ENCODE data around the gene HERPUD1.

Gene HERPUD1

DNA sequence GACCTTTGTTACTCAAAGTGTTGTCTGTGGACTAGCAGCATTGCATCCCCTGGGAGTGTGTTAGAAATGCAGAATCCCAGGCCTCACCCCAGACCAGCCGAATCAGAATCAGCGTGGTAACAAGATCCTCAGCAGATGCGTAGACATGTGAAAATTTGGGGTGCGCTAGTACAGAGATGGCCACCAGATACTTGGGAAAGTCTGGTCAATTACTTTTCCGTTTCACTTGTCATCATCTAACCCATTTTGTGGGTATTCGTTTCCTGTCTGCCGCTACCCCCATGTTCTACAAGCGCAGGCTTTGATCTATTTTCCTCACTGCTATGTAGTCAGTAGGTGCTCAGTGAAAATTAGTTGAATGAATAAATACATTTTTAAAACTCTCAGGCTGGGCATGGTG, 33.1 kb upstream of the HERPUD1 start:
- Mint-ChIP-seq H3K27ac (no peak overlapping the region), H3K4me3 (peak overlapping the region; percentile 48 to 50), H3K9me3 (no peaks in the 10 kb centered on the region), H3K4me1 (peaks cover 36% of the 10 kb centered on the region), H3K27me3 (peaks cover 25% of the 10 kb centered on the region)
- ATAC-seq (peak; percentile 89), DNase-seq (peak in 1 of 2 donors; percentile 32)

- DNase-seq: no peak
- Mint-ChIP-seq H3K4me3 (no peak overlapping the region), H3K9me3 (no peaks in the 10 kb centered on the region), H3K27ac (no peak overlapping the region), H3K4me1 (peaks cover 15% of the 10 kb centered on the region), H3K27me3 (peaks cover 25% of the 10 kb centered on the region)
- ATAC-seq: no peak
Measured at GRCh38 chr16:56903866-56904265, 28.1 kb upstream of the HERPUD1 start.

DNA sequence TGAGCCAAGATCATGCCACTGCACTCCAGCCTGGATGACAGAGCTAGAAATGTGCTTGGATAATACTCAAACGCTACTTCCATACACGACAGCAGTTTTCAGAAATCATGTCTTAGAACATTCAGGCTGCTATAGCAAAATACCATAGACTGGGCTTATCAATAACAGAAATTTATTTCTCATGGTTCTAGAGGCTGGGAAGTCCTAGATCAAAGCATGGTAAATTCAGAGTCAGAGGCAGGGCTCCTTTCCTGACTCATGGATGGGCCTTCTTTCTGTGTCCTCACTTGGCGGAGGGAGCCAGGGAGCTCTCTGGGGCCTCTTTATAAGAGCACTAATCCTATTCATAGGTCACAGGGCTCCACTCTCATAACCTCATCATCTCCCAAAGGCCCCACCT, 24.5 kb upstream of the HERPUD1 start:
- ATAC-seq: no peak
- Mint-ChIP-seq H3K4me3 (no peak overlapping the region), H3K27ac (no peak overlapping the region), H3K9me3 (no peaks in the 10 kb centered on the region), H3K4me1 (peaks cover 28% of the 10 kb centered on the region), H3K27me3 (no peaks in the 10 kb centered on the region)
- no peak for DNase-seq

DNA sequence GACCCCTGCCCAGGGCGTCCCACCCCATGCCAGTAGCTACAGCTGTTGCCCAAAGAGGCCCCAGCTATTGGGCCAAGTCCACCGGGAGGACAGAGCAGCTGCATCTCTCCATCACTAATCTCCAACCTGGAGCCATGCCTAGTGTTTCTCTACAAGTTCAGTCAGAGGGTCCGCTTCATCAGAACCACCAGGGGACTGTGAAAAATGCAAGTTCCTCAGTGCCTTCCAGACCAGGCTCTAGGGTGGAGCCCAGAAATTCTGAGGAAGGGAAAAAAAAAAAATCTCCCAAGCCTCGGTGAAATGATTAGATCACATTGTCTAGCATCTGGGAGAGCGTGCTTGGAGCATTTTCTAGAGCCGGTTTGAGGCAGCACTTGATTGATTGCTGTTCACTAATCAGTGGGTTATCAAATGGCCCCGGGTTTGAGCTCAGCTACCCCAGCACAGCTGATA, 22.4 kb upstream of the HERPUD1 start:
- Mint-ChIP-seq H3K4me3 (no peak overlapping the region), H3K27ac (no peak overlapping the region), H3K27me3 (no peaks in the 10 kb centered on the region), H3K9me3 (no peaks in the 10 kb centered on the region), H3K4me1 (peaks cover 36% of the 10 kb centered on the region)
- ATAC-seq (no peak), DNase-seq (no peak)

DNA sequence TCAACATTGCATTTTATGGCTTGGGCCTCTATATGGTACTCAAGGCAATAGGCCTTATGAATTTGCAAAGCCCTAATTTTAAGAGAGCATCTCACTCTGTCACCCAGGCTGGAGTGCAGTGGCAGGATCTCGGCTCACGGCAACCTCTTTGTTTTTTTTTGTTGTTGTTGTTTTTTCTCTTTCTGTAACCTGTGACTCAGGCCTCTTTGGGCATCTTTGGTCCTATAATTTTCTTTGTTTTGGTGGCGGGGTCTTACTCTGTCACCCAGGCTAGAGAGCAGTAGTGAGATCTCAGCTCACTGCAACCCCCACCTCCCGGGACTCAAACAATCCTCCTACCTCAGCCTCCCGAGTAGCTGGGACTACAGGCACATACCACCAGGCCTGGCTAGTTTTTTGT, 21.8 kb upstream of the HERPUD1 start:
- Mint-ChIP-seq H3K27ac (no peak overlapping the region), H3K4me3 (no peak overlapping the region)

GRCh38 chr16:56910654-56911539, 21.0 kb upstream of the HERPUD1 start:
- Mint-ChIP-seq H3K27me3 (no peaks in the 10 kb centered on the region), H3K9me3 (no peaks in the 10 kb centered on the region)
- peak; percentile 65 for ATAC-seq

More for the DNA sequence above, 21.8 kb upstream of the HERPUD1 start:
- no peak for DNase-seq
- Mint-ChIP-seq H3K27me3 (no peaks in the 10 kb centered on the region), H3K9me3 (no peaks in the 10 kb centered on the region), H3K4me1 (peaks cover 36% of the 10 kb centered on the region)
- ATAC-seq: peak; percentile 11

DNA sequence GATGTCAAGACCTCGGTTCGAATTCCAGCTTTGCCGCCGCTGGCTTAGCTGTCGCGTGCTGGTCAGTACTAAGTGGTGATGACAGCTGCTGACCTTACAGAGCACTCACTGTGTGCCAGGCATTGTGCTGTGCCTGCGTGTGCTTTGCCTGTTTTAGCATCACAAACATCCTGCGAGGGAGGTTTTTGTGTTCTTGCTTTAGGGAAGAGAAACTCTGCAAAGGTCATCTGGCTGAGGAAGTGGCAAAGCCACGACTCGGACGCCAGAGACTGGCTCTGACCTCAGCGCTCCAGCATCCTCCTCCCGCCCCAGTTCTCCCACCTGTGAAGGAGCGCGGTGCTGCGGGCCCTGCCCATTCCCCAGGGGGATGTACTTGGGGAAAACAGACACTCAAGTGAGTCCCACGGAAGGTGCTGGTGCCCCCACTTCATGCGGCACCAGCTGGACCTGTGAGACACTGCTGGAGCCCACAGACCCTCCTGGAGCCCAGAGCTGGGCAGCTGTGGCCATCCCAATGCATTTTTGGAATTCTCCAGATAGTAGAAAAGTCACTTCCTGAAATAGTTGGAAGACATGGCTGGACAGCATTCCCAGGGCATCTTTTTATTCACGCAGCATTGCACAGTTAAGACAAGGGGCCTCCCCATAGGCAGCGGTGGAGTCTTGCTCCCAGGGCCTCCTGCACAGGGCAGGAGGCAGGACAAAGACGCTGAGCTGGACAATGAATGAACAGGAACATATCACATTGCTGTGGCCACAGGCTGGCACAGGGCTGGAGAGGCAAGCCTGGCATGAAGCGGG, 20.0 kb upstream of the HERPUD1 start:
- Mint-ChIP-seq H3K4me1 (peaks cover 44% of the 10 kb centered on the region), H3K27ac (peak overlapping the region in 1 of 2 donors; percentile 28), H3K27me3 (no peaks in the 10 kb centered on the region), H3K4me3 (peak overlapping the region in 1 of 2 donors; percentile 55), H3K9me3 (no peaks in the 10 kb centered on the region)
- ATAC-seq (no peak), DNase-seq (no peak)

More at GRCh38 chr16:56910654-56911539, 21.0 kb upstream of the HERPUD1 start:
- no peak for DNase-seq
- H3K4me3 Mint-ChIP-seq: peak overlapping the region in 1 of 2 donors; percentile 55
- H3K27ac Mint-ChIP-seq: peak overlapping the region in 1 of 2 donors; percentile 72
- H3K4me1 Mint-ChIP-seq: peaks cover 36% of the 10 kb centered on the region

GRCh38 chr16:56912746-56913708, 18.9 kb upstream of the HERPUD1 start:
- Mint-ChIP-seq H3K4me1 (peaks cover 54% of the 10 kb centered on the region), H3K27ac (peak overlapping the region; percentile 0 to 28), H3K9me3 (peaks cover 0 to 6% of the 10 kb centered on the region in 2 donors), H3K27me3 (no peaks in the 10 kb centered on the region), H3K4me3 (peak overlapping the region in 1 of 2 donors; percentile 1)
- DNase-seq (no peak), ATAC-seq (no peak)

- no peak overlapping the region for H3K4me3 Mint-ChIP-seq
- ATAC-seq (no peak), DNase-seq (no peak)
- H3K4me1 Mint-ChIP-seq: peaks cover 64% of the 10 kb centered on the region
- H3K9me3 Mint-ChIP-seq: peaks cover 0 to 6% of the 10 kb centered on the region in 2 donors
- H3K27ac Mint-ChIP-seq: no peak overlapping the region
- H3K27me3 Mint-ChIP-seq: no peaks in the 10 kb centered on the region
Measured at GRCh38 chr16:56914896-56915295, 17.0 kb upstream of the HERPUD1 start.

GRCh38 chr16:56915336-56916119, 16.4 kb upstream of the HERPUD1 start:
- ATAC-seq (no peak), DNase-seq (no peak)
- Mint-ChIP-seq H3K9me3 (peaks cover 0 to 6% of the 10 kb centered on the region in 2 donors), H3K27ac (no peak overlapping the region), H3K27me3 (no peaks in the 10 kb centered on the region), H3K4me1 (peaks cover 59% of the 10 kb centered on the region), H3K4me3 (no peak overlapping the region)

- Mint-ChIP-seq H3K27me3 (no peaks in the 10 kb centered on the region), H3K9me3 (peaks cover 0 to 6% of the 10 kb centered on the region in 2 donors), H3K4me1 (peaks cover 46% of the 10 kb centered on the region), H3K27ac (peak overlapping the region; percentile 95 to 96), H3K4me3 (peak overlapping the region; percentile 57 to 80)
- ATAC-seq (peak; percentile 84), DNase-seq (peak in 1 of 2 donors; percentile 43)
Measured at GRCh38 chr16:56916571-56917403, 15.2 kb upstream of the HERPUD1 start.

DNA sequence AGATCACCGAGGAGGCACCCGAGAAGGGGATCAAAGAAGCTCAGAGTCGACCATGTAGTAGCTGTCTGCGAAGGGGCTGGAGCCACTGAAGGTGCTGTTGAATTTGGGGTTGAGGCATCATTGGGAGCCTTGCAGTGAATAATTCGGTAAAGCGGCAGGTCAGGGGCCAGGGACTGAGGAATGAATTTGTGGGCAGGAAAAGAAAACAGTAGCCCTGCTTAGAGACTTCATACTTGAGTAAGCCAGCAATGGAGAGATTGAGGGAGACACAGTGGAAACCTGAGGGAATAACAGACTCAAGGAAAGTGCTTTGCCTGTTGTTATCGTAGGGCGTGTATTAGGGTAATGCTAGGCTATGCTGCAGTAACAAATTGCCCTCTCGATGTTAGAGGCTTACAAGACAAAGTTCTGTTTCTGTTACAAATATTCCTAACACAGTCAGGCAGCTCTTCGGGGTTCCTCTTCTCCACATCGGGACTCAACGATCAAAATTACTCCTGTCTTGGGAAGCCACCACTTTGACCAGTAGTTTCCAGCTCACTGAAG, 13.4 kb upstream of the HERPUD1 start:
- no peak for ATAC-seq
- Mint-ChIP-seq H3K4me1 (peaks cover 32% of the 10 kb centered on the region), H3K27me3 (no peaks in the 10 kb centered on the region), H3K4me3 (no peak overlapping the region), H3K27ac (no peak overlapping the region), H3K9me3 (peaks cover 0 to 6% of the 10 kb centered on the region in 2 donors)
- no peak for DNase-seq

- H3K4me1 Mint-ChIP-seq: peaks cover 32% of the 10 kb centered on the region
- peak; percentile 43 for ATAC-seq
- H3K9me3 Mint-ChIP-seq: peaks cover 0 to 6% of the 10 kb centered on the region in 2 donors
- H3K27me3 Mint-ChIP-seq: no peaks in the 10 kb centered on the region
- no peak for DNase-seq
- peak overlapping the region in 1 of 2 donors; percentile 51 for H3K27ac Mint-ChIP-seq
- no peak overlapping the region for H3K4me3 Mint-ChIP-seq
Measured at GRCh38 chr16:56919099-56919800, 12.7 kb upstream of the HERPUD1 start.
